HL-60 (cell line): ENCODE measurements around the gene B4GALT2.

Experiments used
- DNase-seq, 2 experiments: peaks; one replicate each; pipeline ENCODE4 v3.0.0-alpha.2; 2010 to 2020; ENCODE audit warnings: low read depth in 1 of 2, low spot score in 1 of 2
- H3K27ac ChIP-seq: fragments of 250-450 bp; sonication (Bioruptor Pico); replicated peaks from 2 replicates; pipeline ENCODE4 v1.5.1; 2020; ENCODE audit warnings: mild to moderate bottlenecking, moderate library complexity
- H3K27me3 ChIP-seq: fragments of 250-450 bp; sonication (Bioruptor Pico); 2 replicates; pipeline ENCODE4 v1.5.1; 2021; ENCODE audit warnings: mild to moderate bottlenecking, moderate library complexity; ENCODE audit not compliant: insufficient read depth, poor library complexity, severe bottlenecking
- H3K4me3 ChIP-seq: replicated peaks from 2 replicates; pipeline ENCODE4 v1.5.1; 2011; ENCODE audit warnings: mild to moderate bottlenecking, control low read depth, low read length; ENCODE audit not compliant: insufficient read depth
- GABPA ChIP-seq: IDR thresholded peaks from 2 replicates; pipeline ENCODE4 v1.6.1; 2012; ENCODE audit warnings: low read depth
- POLR2AphosphoS5 ChIP-seq: IDR thresholded peaks from 2 replicates; pipeline ENCODE4 v1.6.1; 2012; ENCODE audit warnings: low read depth
- SPI1 ChIP-seq: IDR thresholded peaks from 2 replicates; pipeline ENCODE4 v1.6.1; 2012; ENCODE audit warnings: low read depth, mild to moderate bottlenecking, borderline replicate concordance
- TF ChIP-seq, protein P1 (sequence below): IDR thresholded peaks from one replicate; pipeline ENCODE4 v1.5.1; 2011; ENCODE audit warnings: low read length, control low read depth, inconsistent platforms; ENCODE audit not compliant: insufficient read depth
- TF ChIP-seq, protein P2 (sequence below): IDR thresholded peaks from 2 replicates; pipeline ENCODE4 v1.6.1; 2012; ENCODE audit warnings: low read depth; ENCODE audit not compliant: insufficient replicate concordance

The B4GALT2 gene

DNA sequence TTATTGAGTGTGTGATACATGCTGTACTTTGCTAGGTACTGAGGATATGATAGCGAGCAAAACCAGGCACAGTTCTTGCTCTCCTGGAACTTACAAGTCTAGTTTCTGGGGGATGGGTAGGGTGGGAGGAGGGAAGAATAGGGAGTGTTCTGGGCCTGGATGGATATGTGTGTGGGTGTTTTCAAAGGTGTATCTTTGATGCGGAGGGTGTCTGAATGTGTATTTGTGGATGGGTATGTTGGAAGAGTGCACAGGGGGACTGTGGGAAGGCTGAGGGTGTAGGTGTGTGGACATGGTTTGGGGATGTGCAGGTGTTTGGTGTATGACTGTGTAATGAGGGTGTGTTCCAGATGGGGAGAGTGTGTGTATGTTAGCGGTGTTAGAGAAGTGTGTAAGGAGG lies 13.7 kb upstream of the B4GALT2 start:
- no peak overlapping the region for H3K27ac ChIP-seq
- H3K4me3 ChIP-seq: no peak overlapping the region
- DNase-seq: no peak
- H3K27me3 ChIP-seq: no peaks in the 10 kb centered on the region
- TF ChIP-seq POLR2AphosphoS5: no peak
- no peak for TF ChIP-seq GABPA
- TF ChIP-seq, protein P1, sequence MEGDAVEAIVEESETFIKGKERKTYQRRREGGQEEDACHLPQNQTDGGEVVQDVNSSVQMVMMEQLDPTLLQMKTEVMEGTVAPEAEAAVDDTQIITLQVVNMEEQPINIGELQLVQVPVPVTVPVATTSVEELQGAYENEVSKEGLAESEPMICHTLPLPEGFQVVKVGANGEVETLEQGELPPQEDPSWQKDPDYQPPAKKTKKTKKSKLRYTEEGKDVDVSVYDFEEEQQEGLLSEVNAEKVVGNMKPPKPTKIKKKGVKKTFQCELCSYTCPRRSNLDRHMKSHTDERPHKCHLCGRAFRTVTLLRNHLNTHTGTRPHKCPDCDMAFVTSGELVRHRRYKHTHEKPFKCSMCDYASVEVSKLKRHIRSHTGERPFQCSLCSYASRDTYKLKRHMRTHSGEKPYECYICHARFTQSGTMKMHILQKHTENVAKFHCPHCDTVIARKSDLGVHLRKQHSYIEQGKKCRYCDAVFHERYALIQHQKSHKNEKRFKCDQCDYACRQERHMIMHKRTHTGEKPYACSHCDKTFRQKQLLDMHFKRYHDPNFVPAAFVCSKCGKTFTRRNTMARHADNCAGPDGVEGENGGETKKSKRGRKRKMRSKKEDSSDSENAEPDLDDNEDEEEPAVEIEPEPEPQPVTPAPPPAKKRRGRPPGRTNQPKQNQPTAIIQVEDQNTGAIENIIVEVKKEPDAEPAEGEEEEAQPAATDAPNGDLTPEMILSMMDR: no peak
- TF ChIP-seq, protein P2, sequence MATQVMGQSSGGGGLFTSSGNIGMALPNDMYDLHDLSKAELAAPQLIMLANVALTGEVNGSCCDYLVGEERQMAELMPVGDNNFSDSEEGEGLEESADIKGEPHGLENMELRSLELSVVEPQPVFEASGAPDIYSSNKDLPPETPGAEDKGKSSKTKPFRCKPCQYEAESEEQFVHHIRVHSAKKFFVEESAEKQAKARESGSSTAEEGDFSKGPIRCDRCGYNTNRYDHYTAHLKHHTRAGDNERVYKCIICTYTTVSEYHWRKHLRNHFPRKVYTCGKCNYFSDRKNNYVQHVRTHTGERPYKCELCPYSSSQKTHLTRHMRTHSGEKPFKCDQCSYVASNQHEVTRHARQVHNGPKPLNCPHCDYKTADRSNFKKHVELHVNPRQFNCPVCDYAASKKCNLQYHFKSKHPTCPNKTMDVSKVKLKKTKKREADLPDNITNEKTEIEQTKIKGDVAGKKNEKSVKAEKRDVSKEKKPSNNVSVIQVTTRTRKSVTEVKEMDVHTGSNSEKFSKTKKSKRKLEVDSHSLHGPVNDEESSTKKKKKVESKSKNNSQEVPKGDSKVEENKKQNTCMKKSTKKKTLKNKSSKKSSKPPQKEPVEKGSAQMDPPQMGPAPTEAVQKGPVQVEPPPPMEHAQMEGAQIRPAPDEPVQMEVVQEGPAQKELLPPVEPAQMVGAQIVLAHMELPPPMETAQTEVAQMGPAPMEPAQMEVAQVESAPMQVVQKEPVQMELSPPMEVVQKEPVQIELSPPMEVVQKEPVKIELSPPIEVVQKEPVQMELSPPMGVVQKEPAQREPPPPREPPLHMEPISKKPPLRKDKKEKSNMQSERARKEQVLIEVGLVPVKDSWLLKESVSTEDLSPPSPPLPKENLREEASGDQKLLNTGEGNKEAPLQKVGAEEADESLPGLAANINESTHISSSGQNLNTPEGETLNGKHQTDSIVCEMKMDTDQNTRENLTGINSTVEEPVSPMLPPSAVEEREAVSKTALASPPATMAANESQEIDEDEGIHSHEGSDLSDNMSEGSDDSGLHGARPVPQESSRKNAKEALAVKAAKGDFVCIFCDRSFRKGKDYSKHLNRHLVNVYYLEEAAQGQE: no peak
- TF ChIP-seq SPI1: no peak

DNA sequence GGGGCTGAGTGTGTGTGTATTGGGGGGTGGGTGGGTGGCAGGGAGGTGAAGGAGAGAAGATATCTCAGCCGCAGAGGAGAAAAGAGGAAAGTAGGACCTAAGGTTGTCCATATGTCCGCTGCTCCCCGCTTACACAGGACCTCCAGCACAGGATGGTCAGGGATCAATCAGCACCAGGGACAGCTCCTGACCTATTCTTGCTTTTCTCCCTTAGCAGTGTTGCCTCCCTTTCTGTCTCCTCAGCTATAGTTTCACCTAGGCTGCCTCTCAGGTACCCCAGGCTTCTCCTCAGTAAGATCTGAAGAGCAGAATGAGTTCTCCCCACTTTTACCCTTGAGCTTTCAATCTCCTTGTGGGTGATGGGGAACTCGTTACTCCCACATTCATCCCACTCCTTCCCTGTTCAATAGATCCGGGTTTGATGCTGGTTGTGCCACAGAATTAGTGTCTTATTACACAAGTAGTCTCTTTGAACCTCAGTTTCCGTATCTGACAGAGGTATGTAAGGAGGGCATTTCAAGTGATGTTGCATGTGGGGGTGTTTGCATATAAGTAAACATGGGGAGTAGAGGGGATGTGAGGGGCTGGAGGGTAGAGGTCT lies 10.6 kb upstream of the B4GALT2 start:
- no peak for DNase-seq
- H3K4me3 ChIP-seq: no peak overlapping the region
- no peaks in the 10 kb centered on the region for H3K27me3 ChIP-seq
- TF ChIP-seq, protein P1: no peak
- TF ChIP-seq, protein P2: peak; percentile 98
- H3K27ac ChIP-seq: no peak overlapping the region

DNA sequence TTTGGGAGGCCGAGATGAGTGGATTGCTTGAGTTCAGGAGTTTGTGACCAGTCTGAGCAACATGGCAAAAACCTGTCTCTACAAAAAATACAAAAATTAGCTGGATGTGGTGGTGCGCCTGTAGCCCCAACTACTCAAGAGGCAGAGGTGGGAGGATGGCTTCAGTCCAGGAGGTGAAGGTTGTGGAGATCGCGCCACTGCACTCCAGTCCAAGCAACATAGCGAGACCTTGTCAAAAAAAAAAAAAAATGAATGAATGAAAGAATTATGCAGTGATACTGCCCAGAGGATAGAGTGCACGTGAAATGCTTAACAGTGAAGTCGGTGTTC lies 9.6 kb upstream of the B4GALT2 start:
- TF ChIP-seq GABPA (no peak), SPI1 (no peak), POLR2AphosphoS5 (no peak)
- TF ChIP-seq, protein P2: no peak
- TF ChIP-seq, protein P1: no peak
- H3K27ac ChIP-seq: no peak overlapping the region
- no peak for DNase-seq
- H3K4me3 ChIP-seq: no peak overlapping the region
- H3K27me3 ChIP-seq: no peaks in the 10 kb centered on the region
